GM11168 (cell line): ENCODE data around the gene PTGFRN.

ENCODE experiments used
- in situ Hi-C: fragments of 300-500 bp; cut with MboI; formaldehyde crosslinking; loops from one replicate; pipeline ENCODE4 v1.12.0; 2022; ENCODE audit warnings: low sequenced_read_pairs; ENCODE audit not compliant: unreplicated experiment

The PTGFRN gene

DNA sequence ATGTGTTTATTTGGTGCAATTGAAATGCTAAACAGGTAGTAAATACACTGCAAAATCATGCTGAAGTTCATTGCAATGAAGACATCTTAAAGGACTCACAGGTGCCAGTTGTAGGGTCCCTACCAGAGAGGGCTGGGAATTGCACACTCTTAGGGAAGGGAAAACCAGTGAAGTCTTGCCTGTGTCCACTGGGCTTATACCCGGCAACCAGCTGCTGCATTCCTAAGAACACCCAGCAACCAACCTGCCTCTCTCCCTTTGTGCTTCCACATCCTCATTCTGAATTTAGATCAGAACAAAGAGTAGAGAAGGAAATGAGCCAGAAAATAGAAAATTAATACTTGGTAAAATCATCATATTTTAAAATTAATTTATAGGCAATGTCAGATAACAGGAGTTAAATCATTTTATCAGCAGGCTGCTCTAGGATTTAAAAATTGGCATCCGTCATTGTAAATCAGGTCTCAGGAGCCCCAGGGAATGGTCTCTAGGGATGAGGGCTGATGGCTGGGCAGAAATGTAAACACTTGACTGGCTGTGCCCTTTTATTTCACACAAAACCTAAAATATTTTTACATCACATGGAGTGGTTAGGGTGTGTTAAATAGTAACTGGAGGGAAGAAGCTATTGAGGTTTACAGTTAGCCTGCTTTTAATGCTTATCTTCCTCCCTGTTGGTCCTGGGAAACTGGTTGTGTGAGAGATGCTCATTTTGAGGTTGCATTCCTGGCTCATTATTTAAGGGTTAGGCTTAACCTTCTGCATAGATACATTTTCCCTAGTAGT is 31.3 kb downstream of the PTGFRN start:
- in situ Hi-C loops, result no loop called here

DNA sequence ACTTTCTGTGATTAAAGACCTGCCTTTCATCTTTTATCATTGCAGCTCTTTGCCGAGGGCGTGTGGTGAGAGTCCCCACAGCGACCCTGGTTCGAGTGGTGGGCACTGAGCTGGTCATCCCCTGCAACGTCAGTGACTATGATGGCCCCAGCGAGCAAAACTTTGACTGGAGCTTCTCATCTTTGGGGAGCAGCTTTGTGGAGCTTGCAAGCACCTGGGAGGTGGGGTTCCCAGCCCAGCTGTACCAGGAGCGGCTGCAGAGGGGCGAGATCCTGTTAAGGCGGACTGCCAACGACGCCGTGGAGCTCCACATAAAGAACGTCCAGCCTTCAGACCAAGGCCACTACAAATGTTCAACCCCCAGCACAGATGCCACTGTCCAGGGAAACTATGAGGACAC is 32.0 kb downstream of the PTGFRN start:
- in situ Hi-C loops, result no loop called here

DNA sequence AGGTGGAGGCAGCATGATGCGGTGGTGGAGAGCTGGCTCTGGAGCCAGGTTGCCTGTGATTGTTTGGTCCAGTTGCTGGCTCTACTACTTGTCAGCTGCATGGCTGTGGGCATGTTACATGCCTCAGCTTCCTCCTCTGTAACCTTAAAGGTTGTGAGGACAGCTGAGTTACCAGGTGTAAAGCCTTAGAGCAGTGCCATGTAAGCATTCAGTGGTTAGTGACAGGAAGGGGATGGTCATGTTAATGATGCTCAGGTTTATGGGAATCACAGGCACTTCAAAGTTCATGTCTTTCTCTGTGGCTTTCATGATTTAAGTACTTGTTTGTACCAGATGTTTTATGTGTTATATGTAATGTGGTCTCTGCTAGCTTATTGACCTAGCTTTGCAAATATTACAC is 32.6 kb downstream of the PTGFRN start:
- in situ Hi-C loops, result no loop called here

DNA sequence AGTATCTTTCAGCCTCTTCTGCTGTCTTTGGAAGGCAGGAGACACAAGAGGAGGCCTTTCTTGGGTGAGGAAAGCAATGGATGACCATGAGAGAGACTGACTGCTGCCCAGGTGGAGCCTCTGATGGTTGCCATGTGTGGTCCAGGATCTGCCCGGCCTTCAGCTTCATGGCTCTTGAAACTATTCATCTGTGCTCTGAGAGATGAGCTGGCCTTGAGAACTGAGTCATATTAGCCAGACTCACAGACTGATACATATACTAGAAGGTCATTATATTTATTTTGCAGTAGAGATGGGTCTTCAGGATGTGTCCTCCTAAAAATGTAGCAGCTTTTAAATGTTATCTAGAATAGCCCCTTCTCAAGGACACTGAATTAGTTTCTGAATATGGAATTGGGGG is 33.7 kb downstream of the PTGFRN start:
- in situ Hi-C loops, result no loop called here

DNA sequence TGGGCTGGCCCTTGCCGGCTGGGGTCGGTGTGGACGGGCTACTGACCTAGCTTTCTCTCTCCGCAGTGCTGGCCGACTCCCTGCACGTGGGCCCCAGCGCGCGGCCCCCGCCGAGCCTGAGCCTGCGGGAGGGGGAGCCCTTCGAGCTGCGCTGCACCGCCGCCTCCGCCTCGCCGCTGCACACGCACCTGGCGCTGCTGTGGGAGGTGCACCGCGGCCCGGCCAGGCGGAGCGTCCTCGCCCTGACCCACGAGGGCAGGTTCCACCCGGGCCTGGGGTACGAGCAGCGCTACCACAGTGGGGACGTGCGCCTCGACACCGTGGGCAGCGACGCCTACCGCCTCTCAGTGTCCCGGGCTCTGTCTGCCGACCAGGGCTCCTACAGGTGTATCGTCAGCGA is 34.9 kb downstream of the PTGFRN start:
- in situ Hi-C loops, result no loop called here

DNA sequence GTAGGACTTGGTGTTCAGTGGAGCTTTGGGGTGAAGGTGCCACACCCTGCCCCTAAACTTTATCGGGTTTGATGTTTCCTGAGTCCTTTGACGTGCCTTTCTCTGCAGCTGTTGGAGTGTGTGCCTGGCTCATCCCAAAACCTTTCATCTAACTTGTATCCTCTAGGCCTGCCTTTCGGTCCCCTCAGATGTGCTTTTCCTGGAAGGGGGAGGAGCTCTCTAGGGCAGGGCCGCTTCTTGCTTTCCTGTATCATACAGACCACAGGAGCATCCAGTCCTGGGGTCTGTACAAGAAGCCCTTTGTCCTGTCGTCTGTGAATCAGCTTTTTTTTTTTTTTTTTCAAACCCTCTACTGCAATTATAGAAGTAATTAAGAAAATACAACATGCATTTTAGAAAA is 35.7 kb downstream of the PTGFRN start:
- in situ Hi-C loops, result no loop called here

DNA sequence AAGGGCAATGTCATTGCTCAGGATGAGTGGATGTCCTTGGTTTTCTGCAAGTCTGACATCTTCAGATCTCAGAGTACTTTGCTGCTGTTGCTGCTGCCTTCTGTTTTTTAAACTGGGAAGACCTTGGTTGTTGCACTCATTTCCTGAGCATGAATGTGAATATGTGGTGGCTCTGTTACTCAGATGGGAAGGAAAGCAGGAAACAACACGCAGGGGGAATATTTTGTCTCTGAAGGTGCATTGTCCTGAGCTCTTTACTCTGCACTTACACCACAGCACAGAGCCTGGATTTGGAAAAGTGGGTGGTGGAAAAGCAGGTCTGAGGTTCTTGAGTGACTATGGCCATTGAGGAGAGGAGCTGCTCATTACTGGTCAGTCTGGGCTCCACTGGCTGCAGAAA is 36.3 kb downstream of the PTGFRN start:
- in situ Hi-C loops, result no loop called here

DNA sequence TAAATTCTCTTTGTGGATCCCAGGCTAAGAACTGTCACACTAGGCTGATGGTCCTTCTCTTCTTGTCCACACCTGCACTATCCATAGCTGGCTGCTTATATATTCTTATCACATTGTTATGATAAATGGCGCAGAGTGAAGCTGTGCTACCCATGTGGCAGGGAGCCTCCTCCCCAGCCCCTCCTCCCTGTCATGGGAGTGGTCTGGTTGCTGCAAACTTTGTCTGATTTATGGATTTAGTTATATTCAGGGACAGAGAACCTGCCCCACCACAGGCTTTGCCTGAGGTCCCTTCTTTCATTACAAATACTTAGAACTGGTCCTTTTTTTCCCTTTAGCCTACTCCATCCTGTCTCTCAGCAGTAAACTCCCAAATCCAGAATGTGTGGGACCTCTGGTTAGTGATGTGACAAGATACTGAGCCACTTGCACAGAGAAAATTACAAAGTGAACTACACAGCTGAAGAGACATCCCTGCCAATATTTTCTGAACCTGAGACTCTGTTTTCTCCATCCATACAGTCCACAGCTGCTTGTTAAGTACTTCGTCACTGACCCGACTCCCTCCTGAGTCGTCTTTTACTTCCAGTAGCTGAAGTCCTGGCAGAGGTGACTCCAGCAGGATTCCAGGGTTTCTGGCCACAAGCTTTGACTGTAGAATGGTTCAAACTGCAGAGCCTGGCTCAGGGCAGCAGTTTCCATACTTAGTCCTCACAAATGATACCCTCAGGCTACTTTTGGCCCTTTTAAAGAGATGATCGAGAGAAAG is 37.6 kb downstream of the PTGFRN start:
- in situ Hi-C loops, result no loop called here

DNA sequence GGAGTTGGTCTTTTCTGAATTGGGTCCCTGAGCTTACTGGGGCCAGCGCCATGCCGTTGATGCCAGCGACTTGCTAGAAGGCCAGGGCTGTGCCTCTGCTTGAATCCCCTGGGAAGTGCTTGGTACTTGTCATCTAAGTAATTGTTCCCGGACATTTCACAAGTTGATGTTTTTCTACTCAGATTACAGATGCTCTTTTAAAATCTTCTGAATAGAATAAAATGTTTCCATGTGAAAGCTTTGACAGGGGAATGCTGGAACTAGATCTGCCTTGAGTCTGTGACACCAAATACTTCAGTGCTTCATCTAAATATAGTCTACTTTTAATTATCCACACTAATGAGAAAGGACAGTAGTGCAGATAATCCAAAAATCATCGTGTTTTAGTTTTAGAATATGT is 38.3 kb downstream of the PTGFRN start:
- in situ Hi-C loops, result no loop called here

DNA sequence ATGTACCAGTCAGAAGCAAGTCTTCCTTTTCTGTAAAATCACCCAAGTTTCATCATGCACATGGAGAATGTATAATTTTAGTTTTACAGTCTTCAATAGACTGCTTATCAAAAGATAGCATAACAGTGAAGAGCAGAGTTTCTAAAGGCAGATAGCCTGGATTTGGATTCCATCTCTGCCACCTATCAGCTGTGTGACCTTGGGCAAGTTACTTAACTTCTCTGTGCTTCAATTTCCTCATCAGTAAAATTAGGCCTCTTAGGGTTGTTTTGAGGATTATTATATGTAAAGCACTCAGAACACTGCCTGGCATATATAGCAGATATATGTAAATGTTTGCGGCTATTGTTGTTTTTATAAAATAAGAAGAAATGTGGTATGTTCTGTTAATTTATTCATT is 38.9 kb downstream of the PTGFRN start:
- in situ Hi-C loops, result no loop called here

DNA sequence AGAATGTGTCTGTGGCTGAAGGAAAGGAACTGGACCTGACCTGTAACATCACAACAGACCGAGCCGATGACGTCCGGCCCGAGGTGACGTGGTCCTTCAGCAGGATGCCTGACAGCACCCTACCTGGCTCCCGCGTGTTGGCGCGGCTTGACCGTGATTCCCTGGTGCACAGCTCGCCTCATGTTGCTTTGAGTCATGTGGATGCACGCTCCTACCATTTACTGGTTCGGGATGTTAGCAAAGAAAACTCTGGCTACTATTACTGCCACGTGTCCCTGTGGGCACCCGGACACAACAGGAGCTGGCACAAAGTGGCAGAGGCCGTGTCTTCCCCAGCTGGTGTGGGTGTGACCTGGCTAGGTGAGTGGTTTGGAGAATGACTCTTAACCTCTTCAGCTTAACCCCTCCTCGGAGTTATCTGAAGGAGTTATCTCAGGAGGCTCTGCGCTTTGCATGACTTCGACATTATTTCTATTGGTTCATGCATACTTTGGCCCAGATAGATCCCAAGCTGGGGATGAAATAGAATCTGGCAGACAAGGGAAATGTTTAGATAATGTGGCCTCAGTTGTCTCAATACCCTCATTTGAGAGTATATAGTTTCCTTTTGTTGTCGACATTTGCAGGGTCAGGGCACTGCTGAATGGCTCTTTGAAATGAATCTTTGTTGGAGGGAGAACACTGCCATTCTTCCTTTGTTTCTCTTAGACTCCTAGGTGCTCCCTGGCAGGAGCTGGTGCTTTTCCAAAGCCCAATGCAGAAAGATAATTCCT is 39.7 kb downstream of the PTGFRN start:
- in situ Hi-C loops, result no loop called here

DNA sequence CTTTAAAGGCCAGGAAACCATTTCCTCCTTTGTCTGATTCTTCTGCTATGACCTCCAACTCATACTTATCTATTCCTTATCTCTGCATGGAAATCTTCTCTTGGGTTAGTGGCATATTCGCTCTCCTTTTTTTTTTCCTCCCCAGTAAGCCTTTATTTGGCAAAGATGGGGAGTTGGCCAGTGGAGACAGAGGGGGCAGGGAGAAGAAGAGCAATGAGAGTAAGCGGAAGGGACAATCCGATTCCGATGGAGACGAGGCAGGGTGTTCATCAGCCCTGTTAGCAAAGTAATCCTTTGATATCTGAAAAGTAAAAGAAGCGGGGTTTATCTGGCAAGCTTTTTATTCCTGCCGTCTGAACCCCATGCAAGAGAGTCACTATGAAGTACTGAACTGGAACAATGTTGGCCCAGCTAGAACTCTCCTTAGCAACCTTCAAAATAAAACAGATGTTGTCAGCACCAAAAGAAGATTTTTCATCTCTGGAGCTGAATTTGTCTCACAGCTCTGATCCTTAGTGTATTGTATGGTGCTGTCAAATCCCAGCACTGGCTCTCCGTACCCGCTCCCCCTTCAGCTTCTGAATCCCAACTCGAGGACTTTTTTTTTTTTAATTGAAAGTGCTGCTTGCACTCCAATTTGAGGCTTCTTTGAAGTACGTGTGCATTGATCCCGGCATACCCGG is 40.9 kb downstream of the PTGFRN start:
- in situ Hi-C loops, result no loop called here

DNA sequence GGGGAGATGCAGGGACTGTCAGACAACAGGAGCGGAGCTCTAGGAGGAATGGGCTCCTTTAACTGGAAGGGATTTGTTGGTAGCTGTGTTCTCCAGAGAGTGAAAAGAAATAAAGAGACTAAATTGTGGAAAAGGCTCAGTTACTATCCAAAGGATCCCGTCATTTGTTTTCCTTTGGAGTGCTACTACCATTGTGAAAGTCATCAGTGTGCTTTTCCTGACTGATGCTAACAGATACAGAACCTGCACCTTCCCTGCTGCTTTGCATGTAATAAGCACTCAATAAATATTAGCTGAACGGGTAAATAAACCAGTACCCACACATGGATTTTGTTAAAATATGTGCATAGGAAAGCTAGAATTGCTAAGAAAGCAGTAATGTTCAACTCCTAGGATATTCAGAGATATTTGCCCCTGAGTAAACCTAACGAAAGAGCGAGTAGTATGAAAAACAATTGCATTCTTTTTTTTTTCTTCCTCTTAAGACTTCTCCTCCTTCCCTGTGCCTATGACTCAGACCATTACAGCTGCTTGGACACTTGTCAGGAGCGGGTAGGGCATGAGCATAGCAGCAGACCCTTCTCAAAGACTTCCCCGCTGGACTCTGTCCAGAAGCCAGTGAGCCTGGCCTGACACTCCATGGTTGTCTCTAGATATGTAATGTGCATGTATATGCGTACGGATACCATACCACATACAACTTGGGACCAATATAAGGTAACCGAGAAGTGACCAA is 41.7 kb downstream of the PTGFRN start:
- in situ Hi-C loops, result no loop called here

DNA sequence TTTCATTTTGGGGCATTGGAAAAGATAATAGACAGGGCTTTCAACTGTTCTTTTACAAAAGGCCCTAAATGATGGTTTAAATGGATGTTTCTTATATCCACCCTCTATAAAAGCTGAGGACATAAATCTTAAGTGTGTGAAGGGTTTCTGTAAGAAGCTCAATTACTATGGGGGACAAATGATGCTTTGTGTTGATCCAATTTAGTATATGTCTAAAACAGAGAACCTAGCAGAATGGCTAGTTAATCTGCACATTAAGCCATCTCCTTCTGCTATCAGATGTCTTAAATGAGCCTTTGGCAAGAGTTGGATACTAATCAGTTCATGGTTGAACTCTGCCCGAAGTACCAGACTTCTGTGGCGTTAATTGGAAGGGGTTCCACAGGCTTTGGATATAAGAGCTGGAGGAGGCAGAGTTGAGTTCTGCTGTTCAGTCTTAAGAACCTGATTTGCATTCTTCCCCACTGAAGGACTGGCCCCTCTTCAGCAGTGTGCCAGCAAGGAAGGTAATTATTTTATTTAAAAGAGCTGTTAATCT is 43.1 kb downstream of the PTGFRN start:
- in situ Hi-C loops, result no loop called here

DNA sequence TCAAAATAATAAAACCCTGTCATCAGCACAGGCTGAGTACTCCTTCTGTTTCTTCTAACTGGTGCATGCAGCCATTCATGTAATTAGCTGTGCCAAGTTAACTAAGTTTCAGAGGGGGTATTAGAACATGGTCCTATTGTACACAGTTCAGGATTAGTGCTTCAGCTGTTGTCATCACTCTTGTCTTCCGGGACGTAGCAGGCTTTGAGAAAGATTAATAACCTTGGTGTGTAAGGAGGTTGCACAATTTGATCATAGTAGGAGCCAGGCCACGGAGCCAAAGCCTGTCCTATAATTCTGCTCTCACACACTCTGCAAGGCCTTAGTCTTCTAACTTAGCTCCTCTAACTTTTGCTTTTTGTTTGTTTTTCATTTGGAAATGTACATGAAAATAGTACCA is 44.7 kb downstream of the PTGFRN start:
- in situ Hi-C loops, result no loop called here

DNA sequence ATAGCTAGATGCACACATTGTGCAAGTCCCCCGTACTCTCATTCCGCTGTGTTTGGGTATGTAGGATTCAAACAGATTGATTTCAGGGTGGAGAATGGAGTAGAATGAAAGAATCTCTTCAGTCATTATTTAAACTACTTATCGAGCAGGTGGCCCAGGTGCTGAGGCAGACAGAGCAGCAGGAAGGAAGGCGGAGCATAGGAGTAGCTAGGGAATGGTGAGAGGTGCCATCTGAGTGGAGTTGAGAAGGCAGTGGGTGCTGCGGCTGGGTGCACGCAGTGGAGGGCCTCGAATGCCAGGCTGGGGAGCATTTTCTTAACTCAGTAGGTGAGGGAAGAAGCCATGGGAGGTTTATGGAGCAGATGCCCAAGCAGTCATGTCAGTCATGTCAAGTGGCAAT is 46.7 kb downstream of the PTGFRN start:
- in situ Hi-C loops, result no loop called here

DNA sequence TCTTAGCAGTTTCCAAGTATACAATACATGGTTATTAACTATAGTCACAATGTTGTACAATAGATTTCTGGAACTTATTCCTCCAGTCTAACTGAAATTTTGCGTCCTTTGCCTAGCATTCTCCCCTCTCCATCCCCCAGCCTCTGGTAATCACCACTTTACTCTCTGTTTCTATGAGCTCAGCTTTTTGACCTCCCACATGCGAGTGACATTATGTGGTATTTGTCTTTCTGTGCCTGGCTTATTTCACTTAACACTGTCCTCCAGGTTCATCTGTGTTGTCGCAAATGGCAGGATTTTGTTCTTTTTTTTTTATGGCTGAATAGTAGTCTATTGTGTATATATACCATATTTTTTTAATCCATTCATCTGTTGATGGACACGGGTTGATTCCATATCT is 47.9 kb downstream of the PTGFRN start:
- in situ Hi-C loops, result no loop called here

DNA sequence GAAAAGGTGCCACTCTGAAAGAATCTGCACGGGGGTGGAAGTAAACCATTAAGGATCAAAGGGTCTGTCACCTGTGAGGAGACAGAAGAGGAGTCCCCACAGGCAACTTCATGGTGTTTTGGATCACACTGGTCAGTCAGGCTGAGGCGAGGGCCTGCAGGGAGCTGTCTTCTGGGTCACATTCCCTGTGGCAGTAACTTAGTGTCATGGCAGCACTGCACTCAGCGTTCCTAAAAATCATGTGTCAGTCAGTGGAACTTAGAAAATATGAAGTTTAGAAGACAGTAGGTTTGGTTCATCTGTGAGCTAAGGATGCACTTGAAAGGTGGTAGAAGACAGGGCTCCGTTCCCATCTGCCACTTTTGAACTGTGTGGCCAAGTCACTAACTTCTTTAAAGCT is 48.4 kb downstream of the PTGFRN start:
- in situ Hi-C loops, result no loop called here

DNA sequence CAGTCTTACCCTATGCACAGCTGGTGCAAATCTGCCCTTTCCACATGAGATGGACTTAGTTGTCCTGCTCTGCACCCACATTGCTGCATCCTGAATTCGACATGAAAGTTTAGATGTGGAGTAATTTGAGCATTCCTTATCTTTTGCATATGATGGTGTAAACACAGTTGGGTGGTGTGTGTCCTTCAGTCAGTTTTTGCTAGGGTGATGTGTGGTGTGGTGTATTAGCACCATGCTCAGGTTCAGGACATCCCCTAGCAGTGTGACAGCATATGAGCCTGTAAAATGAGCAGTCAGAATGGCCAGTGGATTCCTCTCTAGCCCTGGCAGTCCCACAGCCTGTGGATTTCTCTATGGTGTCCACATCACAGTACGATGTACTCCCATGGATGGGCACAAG is 49.3 kb downstream of the PTGFRN start:
- in situ Hi-C loops, result no loop called here

DNA sequence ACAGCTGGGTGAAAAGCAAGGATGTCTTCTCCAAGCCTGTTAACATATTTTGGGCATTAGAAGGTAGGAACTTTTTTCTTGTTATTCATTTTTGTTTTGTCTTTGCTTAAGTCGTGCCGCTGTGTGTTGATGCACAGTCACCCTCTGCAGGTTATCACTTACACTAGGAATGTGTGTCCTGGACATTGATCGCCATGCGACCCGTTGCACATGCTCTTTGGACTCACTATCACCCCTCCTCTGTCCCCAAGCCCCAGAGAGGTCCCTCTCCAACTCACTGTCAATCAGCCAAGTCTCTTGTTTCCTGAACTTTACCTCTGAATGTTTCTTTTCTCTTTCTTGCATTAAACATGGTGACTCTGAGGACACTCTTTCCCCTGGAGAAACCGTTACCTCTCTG is 51.9 kb downstream of the PTGFRN start:
- in situ Hi-C loops, result no loop called here
